OCI-LY7 (cell line): Measurements from ENCODE around the gene STK4.

ENCODE experiments used
- EZH2phosphoT487 ChIP-seq: fragments of 200-600 bp; sonication (generic); IDR thresholded peaks from 2 replicates; pipeline ENCODE4 v1.6.1; 2018; ENCODE audit warnings: low read depth, borderline replicate concordance, mild to moderate bottlenecking, mixed run types, antibody characterized with exemption, low read length, moderate library complexity, mixed read lengths
- TF ChIP-seq, protein P1 (sequence below): fragments of 200-600 bp; sonication (generic); conservative IDR thresholded peaks from 2 replicates; pipeline ENCODE4 v1.5.1; 2014; ENCODE audit warnings: mild to moderate bottlenecking, antibody characterized with exemption, low read length, moderate library complexity, mixed read lengths

DNA sequence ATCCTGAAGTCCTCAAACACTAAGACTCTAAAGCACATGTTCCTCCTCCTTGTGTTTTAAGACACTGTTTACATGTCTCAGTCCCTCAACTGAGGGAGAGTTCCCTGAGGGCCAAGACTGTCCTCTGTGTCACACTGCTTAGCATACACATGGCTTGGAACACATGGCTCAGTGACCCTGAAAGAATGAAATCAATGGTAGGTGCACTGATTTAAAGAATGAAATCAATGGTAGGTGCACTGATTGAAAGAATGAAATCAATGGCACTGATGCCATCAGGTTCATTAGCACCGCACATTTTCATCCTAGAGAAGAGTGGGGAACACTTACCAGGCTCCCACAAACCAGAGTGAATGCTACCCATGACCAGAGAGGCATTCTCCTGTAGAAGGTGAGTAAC, 15.9 kb upstream of the STK4 start:
- TF ChIP-seq, protein P1, sequence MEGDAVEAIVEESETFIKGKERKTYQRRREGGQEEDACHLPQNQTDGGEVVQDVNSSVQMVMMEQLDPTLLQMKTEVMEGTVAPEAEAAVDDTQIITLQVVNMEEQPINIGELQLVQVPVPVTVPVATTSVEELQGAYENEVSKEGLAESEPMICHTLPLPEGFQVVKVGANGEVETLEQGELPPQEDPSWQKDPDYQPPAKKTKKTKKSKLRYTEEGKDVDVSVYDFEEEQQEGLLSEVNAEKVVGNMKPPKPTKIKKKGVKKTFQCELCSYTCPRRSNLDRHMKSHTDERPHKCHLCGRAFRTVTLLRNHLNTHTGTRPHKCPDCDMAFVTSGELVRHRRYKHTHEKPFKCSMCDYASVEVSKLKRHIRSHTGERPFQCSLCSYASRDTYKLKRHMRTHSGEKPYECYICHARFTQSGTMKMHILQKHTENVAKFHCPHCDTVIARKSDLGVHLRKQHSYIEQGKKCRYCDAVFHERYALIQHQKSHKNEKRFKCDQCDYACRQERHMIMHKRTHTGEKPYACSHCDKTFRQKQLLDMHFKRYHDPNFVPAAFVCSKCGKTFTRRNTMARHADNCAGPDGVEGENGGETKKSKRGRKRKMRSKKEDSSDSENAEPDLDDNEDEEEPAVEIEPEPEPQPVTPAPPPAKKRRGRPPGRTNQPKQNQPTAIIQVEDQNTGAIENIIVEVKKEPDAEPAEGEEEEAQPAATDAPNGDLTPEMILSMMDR = no peak
- no peak for TF ChIP-seq EZH2phosphoT487
